H9 (cell line): Measurements from ENCODE around the gene ANTKMT. TPM values are rescaled to one million over a fixed set of nuclear protein-coding genes. Genes with fewer than 3 reads are reported as not detected.

Source experiments
- DNase-seq: peaks from one replicate; pipeline ENCODE4 v3.0.0-alpha.2; 2017
- H2AFZ ChIP-seq: one replicate; pipeline ENCODE4 v1.6.1; 2013; ENCODE audit warnings: mild to moderate bottlenecking, low read length, control low read depth, moderate library complexity
- H2AK5ac ChIP-seq: 2 replicates; pipeline ENCODE4 v1.6.1; 2013; ENCODE audit warnings: low read length, control low read depth, mixed read lengths; ENCODE audit not compliant: insufficient read length
- H2BK120ac ChIP-seq: one replicate; pipeline ENCODE4 v1.6.1; 2013; ENCODE audit warnings: low read depth, mild to moderate bottlenecking, low read length, control low read depth, inconsistent platforms; ENCODE audit not compliant: poor library complexity, severe bottlenecking
- H2BK12ac ChIP-seq: 2 replicates; pipeline ENCODE4 v1.6.1; 2013; ENCODE audit warnings: low read length, control low read depth, mixed read lengths, low read depth; ENCODE audit not compliant: insufficient read length
- H2BK15ac ChIP-seq: 2 replicates; pipeline ENCODE4 v1.6.1; 2013; ENCODE audit warnings: low read depth, low read length, control low read depth
- H2BK20ac ChIP-seq: one replicate; pipeline ENCODE4 v1.6.1; 2013; ENCODE audit warnings: low read depth, mild to moderate bottlenecking, low read length, control low read depth, inconsistent platforms; ENCODE audit not compliant: poor library complexity, severe bottlenecking
- H2BK5ac ChIP-seq: 2 replicates; pipeline ENCODE4 v1.6.1; 2013; ENCODE audit warnings: low read length, control low read depth, mixed read lengths; ENCODE audit not compliant: insufficient read length
- H3K14ac ChIP-seq: 2 replicates; pipeline ENCODE4 v1.6.1; 2013; ENCODE audit warnings: low read length, control low read depth; ENCODE audit not compliant: insufficient read depth
- H3K18ac ChIP-seq: 2 replicates; pipeline ENCODE4 v1.6.1; 2013; ENCODE audit warnings: low read depth, mild to moderate bottlenecking, mixed read lengths, low read length, control low read depth; ENCODE audit not compliant: insufficient read length
- H3K23ac ChIP-seq: 2 replicates; pipeline ENCODE4 v1.6.1; 2013; ENCODE audit warnings: low read length, control low read depth, mixed read lengths, low read depth; ENCODE audit not compliant: insufficient read length
- H3K23me2 ChIP-seq: 2 replicates; pipeline ENCODE4 v1.6.1; 2013; ENCODE audit warnings: low read depth, mild to moderate bottlenecking, mixed read lengths, low read length, control low read depth; ENCODE audit not compliant: insufficient read length, poor library complexity, severe bottlenecking
- H3K27ac ChIP-seq: 2 replicates; pipeline ENCODE4 v1.5.1; 2013; ENCODE audit warnings: low read length, control low read depth, mixed read lengths, low read depth; ENCODE audit not compliant: insufficient read length
- H3K27me3 ChIP-seq: 2 replicates; pipeline ENCODE4 v1.6.1; 2013; ENCODE audit warnings: low read length, control low read depth, inconsistent platforms; ENCODE audit not compliant: insufficient read depth
- H3K4ac ChIP-seq: 2 replicates; pipeline ENCODE4 v1.6.1; 2013; ENCODE audit warnings: low read depth, mild to moderate bottlenecking, control low read depth, inconsistent platforms, low read length, moderate library complexity
- H3K4me1 ChIP-seq: 2 replicates; pipeline ENCODE4 v1.6.1; 2013; ENCODE audit warnings: low read length, control low read depth, inconsistent platforms; ENCODE audit not compliant: insufficient read depth
- H3K4me2 ChIP-seq: 2 replicates; pipeline ENCODE4 v1.6.1; 2013; ENCODE audit warnings: low read length, control low read depth, mixed read lengths; ENCODE audit not compliant: insufficient read length, insufficient read depth
- H3K56ac ChIP-seq: 2 replicates; pipeline ENCODE4 v1.6.1; 2013; ENCODE audit warnings: low read depth, mild to moderate bottlenecking, mixed read lengths, low read length, control low read depth; ENCODE audit not compliant: insufficient read length
- H3K79me1 ChIP-seq: 2 replicates; pipeline ENCODE4 v1.6.1; 2013; ENCODE audit warnings: low read depth, mild to moderate bottlenecking, moderate library complexity, low read length, control low read depth, inconsistent platforms; ENCODE audit not compliant: insufficient read depth, poor library complexity, severe bottlenecking
- H3K79me2 ChIP-seq: 2 replicates; pipeline ENCODE4 v1.6.1; 2013; ENCODE audit warnings: low read length, control low read depth, inconsistent platforms; ENCODE audit not compliant: insufficient read depth
- H3K9ac ChIP-seq: 2 replicates; pipeline ENCODE4 v1.6.1; 2013; ENCODE audit warnings: low read length, control low read depth, mixed read lengths; ENCODE audit not compliant: insufficient read length; ENCODE audit errors: extremely low read depth
- H3K9me3 ChIP-seq: one replicate; pipeline ENCODE4 v1.6.1; 2013; ENCODE audit warnings: low read depth, low read length, inconsistent platforms; ENCODE audit not compliant: control insufficient read depth
- H3T11ph ChIP-seq: one replicate; pipeline ENCODE4 v1.6.1; 2013; ENCODE audit warnings: mild to moderate bottlenecking, low read length, control low read depth, inconsistent platforms
- H4K20me1 ChIP-seq: one replicate; pipeline ENCODE4 v1.6.1; 2013; ENCODE audit not compliant: control insufficient read depth, insufficient read length, insufficient read depth
- H4K5ac ChIP-seq: 2 replicates; pipeline ENCODE4 v1.6.1; 2013; ENCODE audit warnings: low read depth, mild to moderate bottlenecking, mixed read lengths, low read length, control low read depth; ENCODE audit not compliant: insufficient read length
- H4K8ac ChIP-seq: replicated peaks from 2 replicates; pipeline ENCODE4 v1.6.1; 2013; ENCODE audit warnings: low read length, control low read depth, mixed read lengths, low read depth; ENCODE audit not compliant: insufficient read length
- H4K91ac ChIP-seq: 2 replicates; pipeline ENCODE4 v1.6.1; 2013; ENCODE audit warnings: low read depth, mild to moderate bottlenecking, moderate library complexity, mixed read lengths, low read length, control low read depth; ENCODE audit not compliant: insufficient read length
- H3K27ac Mint-ChIP-seq, 3 experiments: 2 replicates in 2 of 3; 3 replicates in 1 of 3; pipeline ENCODE4 v1.8.0; 2020 to 2021; ENCODE audit warnings: mixed read lengths in 3 of 3, mild to moderate bottlenecking in 1 of 3, moderate library complexity in 1 of 3
- H3K27me3 Mint-ChIP-seq: 2 replicates; pipeline ENCODE4 v1.8.0; 2021; ENCODE audit warnings: low read depth, mild to moderate bottlenecking, moderate library complexity, mixed read lengths
- H3K36me3 Mint-ChIP-seq, 3 experiments: 2 replicates in 2 of 3; 3 replicates in 1 of 3; pipeline ENCODE4 v1.8.0; 2020 to 2021; ENCODE audit warnings: low read depth in 3 of 3, mixed read lengths in 3 of 3; ENCODE audit not compliant: insufficient read depth in 1 of 3
- H3K4me1 Mint-ChIP-seq, 2 experiments: 2 replicates each; pipeline ENCODE4 v1.8.0; 2020; ENCODE audit warnings: mixed read lengths in 2 of 2
- H3K4me3 Mint-ChIP-seq, 2 experiments: 2 replicates in 1 of 2; 3 replicates in 1 of 2; pipeline ENCODE4 v1.8.0; 2020 to 2021; ENCODE audit warnings: mild to moderate bottlenecking in 2 of 2, mixed read lengths in 2 of 2, moderate library complexity in 1 of 2
- H3K9me3 Mint-ChIP-seq, 2 experiments: 2 replicates in 1 of 2; 3 replicates in 1 of 2; pipeline ENCODE4 v1.8.0; 2020; ENCODE audit warnings: mild to moderate bottlenecking in 2 of 2, mixed read lengths in 2 of 2, moderate library complexity in 1 of 2
- WGBS: extraction: QIAGEN DNeasy Blood & Tissue Kit; methylation state at CpG from one replicate; pipeline ENCODE4 v1.1.7; 2013; ENCODE audit warnings: missing lambda C conversion rate, low lambda C conversion rate, mixed read lengths; ENCODE audit not compliant: insufficient read length; ENCODE audit errors: extremely low coverage; 5-methylcytosine and 5-hydroxymethylcytosine counted together
- total RNA-seq: library from RNA; stranded (reverse); gene quantifications from 2 replicates; pipeline ENCODE4 v1.2.1, GENCODE V29; 2021
- TF ChIP-seq, protein P1 (sequence below): fragments of 200-600 bp; sonication (generic); conservative IDR thresholded peaks from 3 replicates; pipeline ENCODE4 v1.8.0; 2021; ENCODE audit warnings: antibody characterized with exemption, mild to moderate bottlenecking

Gene ANTKMT
- total RNA-seq, 1 experiment from 2014 or later = 31.5 TPM

DNA sequence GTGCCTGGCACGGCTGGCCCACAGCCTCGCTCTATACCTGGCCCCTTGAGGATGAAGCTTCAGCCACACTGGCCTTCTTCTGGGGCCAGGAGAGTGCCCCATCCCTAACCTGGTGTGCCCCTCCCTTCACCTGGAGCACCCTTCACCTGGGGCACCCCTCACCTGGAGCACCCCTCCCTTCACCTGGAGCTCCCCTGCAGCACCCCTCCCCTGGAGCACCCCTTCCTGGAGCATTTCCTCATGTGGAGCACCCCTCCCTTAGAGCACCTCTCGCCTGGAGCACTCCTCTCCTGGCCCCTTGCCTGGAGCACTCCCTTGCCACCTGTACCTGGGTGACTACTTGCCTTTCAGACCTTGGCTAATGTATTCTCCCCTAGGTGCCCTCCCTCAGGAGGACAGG lies 12.9 kb upstream of the ANTKMT start:
- no peak overlapping the region for H4K5ac ChIP-seq
- H3K27ac ChIP-seq = no peak overlapping the region
- H3K23ac ChIP-seq = no peak overlapping the region
- no peak overlapping the region for H2BK120ac ChIP-seq
- no peak overlapping the region for H4K91ac ChIP-seq
- no peak overlapping the region for H3K14ac ChIP-seq
- no peaks in the 10 kb centered on the region for H3K9me3 ChIP-seq
- no peak overlapping the region for H3K4me2 ChIP-seq
- Mint-ChIP-seq H3K36me3 (no peaks in the 10 kb centered on the region), H3K4me3 (peak overlapping the region in 1 of 2 experiments; percentile 48; a peak in 2 of 5 replicates), H3K27me3 (peaks cover 81% of the 10 kb centered on the region), H3K9me3 (peaks cover 0 to 2% of the 10 kb centered on the region in 2 experiments; a peak in 2 of 5 replicates), H3K4me1 (peaks cover 3 to 10% of the 10 kb centered on the region in 2 experiments; a peak in 3 of 4 replicates), H3K27ac (no peak overlapping the region)
- no peak overlapping the region for H2BK15ac ChIP-seq
- H3K27me3 ChIP-seq = peaks cover 31% of the 10 kb centered on the region; the same call in 1 of the 2 replicates
- H3K79me2 ChIP-seq = no peaks in the 10 kb centered on the region
- H3K56ac ChIP-seq = no peak overlapping the region
- peaks cover 4% of the 10 kb centered on the region for H3K23me2 ChIP-seq
- no peak overlapping the region for H3K4ac ChIP-seq
- WGBS = no CpG with 5 or more reads among the region's 3 CpGs
- H2BK5ac ChIP-seq = no peak overlapping the region
- H3T11ph ChIP-seq = no peak overlapping the region
- H3K9ac ChIP-seq = no peak overlapping the region
- H2AFZ ChIP-seq = no peak overlapping the region
- TF ChIP-seq, protein P1, sequence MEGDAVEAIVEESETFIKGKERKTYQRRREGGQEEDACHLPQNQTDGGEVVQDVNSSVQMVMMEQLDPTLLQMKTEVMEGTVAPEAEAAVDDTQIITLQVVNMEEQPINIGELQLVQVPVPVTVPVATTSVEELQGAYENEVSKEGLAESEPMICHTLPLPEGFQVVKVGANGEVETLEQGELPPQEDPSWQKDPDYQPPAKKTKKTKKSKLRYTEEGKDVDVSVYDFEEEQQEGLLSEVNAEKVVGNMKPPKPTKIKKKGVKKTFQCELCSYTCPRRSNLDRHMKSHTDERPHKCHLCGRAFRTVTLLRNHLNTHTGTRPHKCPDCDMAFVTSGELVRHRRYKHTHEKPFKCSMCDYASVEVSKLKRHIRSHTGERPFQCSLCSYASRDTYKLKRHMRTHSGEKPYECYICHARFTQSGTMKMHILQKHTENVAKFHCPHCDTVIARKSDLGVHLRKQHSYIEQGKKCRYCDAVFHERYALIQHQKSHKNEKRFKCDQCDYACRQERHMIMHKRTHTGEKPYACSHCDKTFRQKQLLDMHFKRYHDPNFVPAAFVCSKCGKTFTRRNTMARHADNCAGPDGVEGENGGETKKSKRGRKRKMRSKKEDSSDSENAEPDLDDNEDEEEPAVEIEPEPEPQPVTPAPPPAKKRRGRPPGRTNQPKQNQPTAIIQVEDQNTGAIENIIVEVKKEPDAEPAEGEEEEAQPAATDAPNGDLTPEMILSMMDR = no peak
- DNase-seq = no peak
- H3K4me1 ChIP-seq = no peaks in the 10 kb centered on the region
- H3K18ac ChIP-seq = no peak overlapping the region
- no peaks in the 10 kb centered on the region for H3K79me1 ChIP-seq
- H4K20me1 ChIP-seq = no peaks in the 10 kb centered on the region
- no peak overlapping the region for H2AK5ac ChIP-seq
- no peak overlapping the region for H2BK20ac ChIP-seq
- no peak overlapping the region for H2BK12ac ChIP-seq
- no peak overlapping the region for H4K8ac ChIP-seq
